Transverse colon (tissue), 4 donors: ENCODE measurements around the gene PGLYRP2. TPM values are rescaled to one million over a fixed set of nuclear protein-coding genes. Genes with fewer than 3 reads are reported as not detected.

ENCODE experiments used
- DNase-seq: peaks from one replicate; pipeline ENCODE4 v3.0.0-alpha.2; 2019
- H3K27ac ChIP-seq, 4 donors: fragments of 200-600 bp; sonication (generic); 2 replicates each; pipeline ENCODE4 v1.5.1; 2016 to 2018; ENCODE audit warnings: inconsistent platforms in 4 of 4
- H3K27me3 ChIP-seq: fragments of 200-600 bp; sonication (generic); 2 replicates; pipeline ENCODE4 v1.5.1; 2017; ENCODE audit warnings: inconsistent platforms
- H3K36me3 ChIP-seq, 4 donors: fragments of 200-600 bp; sonication (generic); 2 replicates each; pipeline ENCODE4 v1.5.1; 2017 to 2019; ENCODE audit warnings: inconsistent platforms in 4 of 4
- H3K4me1 ChIP-seq, 4 donors: fragments of 200-600 bp; sonication (generic); 2 replicates each; pipeline ENCODE4 v1.5.1; 2017 to 2020; ENCODE audit warnings: inconsistent platforms in 4 of 4
- H3K4me3 ChIP-seq, 4 donors: fragments of 200-600 bp; sonication (generic); 1 replicate in 1 of 4; 2 replicates in 3 of 4; pipeline versions ENCODE4 v1.5.1 to v1.6.1; 2017 to 2019; ENCODE audit warnings: inconsistent platforms in 4 of 4
- H3K9me3 ChIP-seq, 2 donors: fragments of 200-600 bp; sonication (generic); 2 replicates each; pipeline ENCODE4 v1.5.1; 2017 to 2019; ENCODE audit warnings: inconsistent platforms in 2 of 2
- EP300 ChIP-seq: sonication (generic); formaldehyde crosslinking; IDR thresholded peaks from one replicate; pipeline ENCODE4 v1.6.1; 2017; ENCODE audit warnings: antibody characterized with exemption, low read depth
- POLR2A ChIP-seq: fragments of 450-650 bp; IDR thresholded peaks from one replicate; pipeline ENCODE4 v1.6.1; 2016; ENCODE audit warnings: antibody characterized with exemption, mild to moderate bottlenecking, moderate library complexity
- POLR2AphosphoS5 ChIP-seq, 3 donors: sonication (generic); formaldehyde crosslinking; IDR thresholded peaks; one replicate each; pipeline ENCODE4 v1.6.1; 2016; ENCODE audit warnings: antibody characterized with exemption in 3 of 3
- WGBS, 2 donors: methylation state at CpG; one replicate each; pipeline ENCODE4 v1.1.5; 2018; ENCODE audit warnings: low coverage in 1 of 2; 5-methylcytosine and 5-hydroxymethylcytosine counted together
- in situ Hi-C, 4 donors: fragments of 200-750 bp; cut with MboI; loops; one replicate each; pipeline versions ENCODE4 v1.15.0 to v1.15.1; 2017; ENCODE audit warnings: low sequenced_read_pairs in 3 of 4, low pct_ligation_motif_present in 1 of 4, low pct_unique_long_range_greater_than_20kb in 1 of 4
- intact Hi-C: fragments of 100-400 bp; cut with DNase I; formaldehyde crosslinking; loops from one replicate; pipeline ENCODE4 v1.15.1; 2023; ENCODE audit warnings: low total_unique reads
- total RNA-seq, 4 donors: library from RNA; depleted of rRNA; stranded (reverse); fragments of >200 nt; gene quantifications; one replicate each; pipeline ENCODE4 v1.1.0, GENCODE V29; 2016
- TF ChIP-seq, protein P1 (sequence below), 5 experiments: fragments of 200-600 bp in 3 of 5; fragments of 450-650 bp in 2 of 5; sonication (generic) in 3 of 5; IDR thresholded peaks; 1 replicate in 2 of 5; 2 replicates in 3 of 5; pipeline ENCODE4 v1.5.1; 2016 to 2017; ENCODE audit warnings: antibody characterized with exemption in 5 of 5, inconsistent platforms in 3 of 5, mild to moderate bottlenecking in 2 of 5, moderate library complexity in 1 of 5

Gene PGLYRP2
- total RNA-seq, 4 donors from 2014 or later = not detected

DNA sequence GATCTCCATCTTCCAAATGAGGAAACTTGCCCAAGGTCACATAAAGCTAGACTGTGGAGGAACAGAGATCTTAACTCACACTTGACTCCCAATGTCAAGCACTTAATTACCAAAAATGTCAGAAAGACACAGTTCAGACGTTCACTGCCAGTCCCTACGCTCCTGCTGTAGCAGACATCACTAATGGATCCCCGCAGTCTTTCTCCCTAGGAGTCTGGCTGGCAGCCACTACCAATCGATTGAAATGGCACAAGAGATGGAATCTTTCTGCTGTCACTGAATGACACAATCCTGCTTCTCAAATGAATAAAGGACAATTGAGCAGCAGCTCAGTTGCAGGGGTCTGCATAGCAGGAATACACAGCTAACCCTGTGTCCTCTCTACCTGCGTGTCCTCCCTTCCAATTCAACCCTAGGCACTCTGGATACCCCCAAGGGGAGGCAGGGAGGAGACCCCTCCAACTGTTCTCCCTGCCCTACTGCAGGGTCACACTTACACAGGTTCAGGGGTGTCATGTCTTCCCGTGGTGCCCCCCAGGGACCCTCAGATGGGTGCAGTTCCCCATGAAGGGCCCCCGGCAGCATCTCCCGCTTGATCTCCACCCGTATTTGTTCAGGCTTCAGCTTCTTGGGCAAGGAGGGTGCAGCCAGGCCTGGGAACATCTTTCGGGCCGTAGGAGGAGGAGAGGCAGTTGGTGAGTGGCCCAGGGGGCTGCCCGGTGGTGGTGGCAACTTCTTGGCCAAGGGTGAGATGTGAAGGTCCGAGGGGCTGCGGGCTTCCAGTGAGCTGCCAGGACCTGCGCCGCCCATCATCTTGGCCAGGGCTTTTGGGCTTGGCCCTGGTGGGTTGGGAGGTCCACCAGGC is 52.6 kb downstream of the PGLYRP2 start:
- H3K4me3 ChIP-seq = no peak overlapping the region
- intact Hi-C loops = no loop called here
- DNase-seq = no peak
- H3K4me1 ChIP-seq = peaks cover 14 to 23% (median 16%) of the 10 kb centered on the region in 4 donors
- no peaks in the 10 kb centered on the region for H3K9me3 ChIP-seq
- in situ Hi-C loops = loop anchor here in 3 of 4 donors (10.0 to 25.0 kb wide), 2 partner anchors 128 to 164 kb away; no protein-coding TSS in a partner anchor
- no peak overlapping the region for H3K27ac ChIP-seq
- H3K27me3 ChIP-seq = no peaks in the 10 kb centered on the region
- no peak for TF ChIP-seq POLR2A
- TF ChIP-seq, protein P1, sequence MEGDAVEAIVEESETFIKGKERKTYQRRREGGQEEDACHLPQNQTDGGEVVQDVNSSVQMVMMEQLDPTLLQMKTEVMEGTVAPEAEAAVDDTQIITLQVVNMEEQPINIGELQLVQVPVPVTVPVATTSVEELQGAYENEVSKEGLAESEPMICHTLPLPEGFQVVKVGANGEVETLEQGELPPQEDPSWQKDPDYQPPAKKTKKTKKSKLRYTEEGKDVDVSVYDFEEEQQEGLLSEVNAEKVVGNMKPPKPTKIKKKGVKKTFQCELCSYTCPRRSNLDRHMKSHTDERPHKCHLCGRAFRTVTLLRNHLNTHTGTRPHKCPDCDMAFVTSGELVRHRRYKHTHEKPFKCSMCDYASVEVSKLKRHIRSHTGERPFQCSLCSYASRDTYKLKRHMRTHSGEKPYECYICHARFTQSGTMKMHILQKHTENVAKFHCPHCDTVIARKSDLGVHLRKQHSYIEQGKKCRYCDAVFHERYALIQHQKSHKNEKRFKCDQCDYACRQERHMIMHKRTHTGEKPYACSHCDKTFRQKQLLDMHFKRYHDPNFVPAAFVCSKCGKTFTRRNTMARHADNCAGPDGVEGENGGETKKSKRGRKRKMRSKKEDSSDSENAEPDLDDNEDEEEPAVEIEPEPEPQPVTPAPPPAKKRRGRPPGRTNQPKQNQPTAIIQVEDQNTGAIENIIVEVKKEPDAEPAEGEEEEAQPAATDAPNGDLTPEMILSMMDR (IDR thresholded peaks at IDR 0.05) = no peak
- no peak for TF ChIP-seq POLR2AphosphoS5 (IDR thresholded peaks at IDR 0.05)
- no peak for TF ChIP-seq EP300
- 78 to 90% methylated on average over 3 to 16 of the region's 16 CpGs for WGBS, 2 donors
- H3K36me3 ChIP-seq = peaks cover 0 to 38% (median 23%) of the 10 kb centered on the region in 4 donors

DNA sequence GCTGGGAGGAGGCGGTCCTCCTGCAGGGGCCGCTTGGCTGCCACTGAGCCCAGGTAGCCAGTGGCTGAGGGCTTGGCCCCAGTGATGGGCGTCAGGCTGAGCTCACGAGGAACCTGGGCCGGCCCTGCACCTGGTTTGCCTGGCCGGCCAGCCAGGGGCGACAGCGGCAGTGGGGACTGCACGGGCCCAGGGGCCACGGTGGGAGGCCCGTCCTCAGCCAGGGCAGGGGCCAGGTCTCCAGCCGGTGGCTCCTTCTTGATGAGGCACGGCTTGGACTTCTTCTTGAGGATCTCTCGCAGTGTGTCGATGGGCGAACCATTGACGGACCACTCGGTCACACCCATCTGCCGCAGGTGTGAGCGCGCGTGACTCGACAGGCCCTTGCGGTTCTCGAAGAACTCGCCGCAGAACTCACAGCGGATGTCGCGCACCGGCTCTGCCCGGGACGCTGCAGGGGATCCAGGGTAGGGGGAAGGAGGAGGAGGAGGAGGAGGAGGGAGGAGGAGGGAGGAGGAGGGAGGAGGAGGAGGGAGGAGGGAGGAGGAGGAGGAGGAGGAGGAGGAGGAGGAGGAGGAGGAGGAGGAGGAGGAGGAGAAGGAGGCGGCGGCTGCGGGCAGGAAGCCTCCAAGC is 53.9 kb downstream of the PGLYRP2 start:
- in situ Hi-C loops (loop anchor here in 3 of 4 donors (10.0 to 25.0 kb wide), 2 partner anchors 129 to 163 kb away; no protein-coding TSS in a partner anchor), intact Hi-C loops (no loop called here)
- Histone ChIP-seq H3K4me1 (peaks cover 1 to 11% (median 4%) of the 10 kb centered on the region in 4 donors), H3K36me3 (peaks cover 0 to 38% (median 23%) of the 10 kb centered on the region in 4 donors), H3K9me3 (no peaks in the 10 kb centered on the region), H3K27ac (no peak overlapping the region), H3K4me3 (no peak overlapping the region), H3K27me3 (no peaks in the 10 kb centered on the region)
- DNase-seq = no peak
- 95 to 100% methylated on average over 2 to 35 of the region's 36 CpGs for WGBS, 2 donors
- TF ChIP-seq POLR2A (no peak), POLR2AphosphoS5 (IDR thresholded peaks at IDR 0.05) (no peak), EP300 (no peak)
- TF ChIP-seq, protein P1 (IDR thresholded peaks at IDR 0.05) = no peak

DNA sequence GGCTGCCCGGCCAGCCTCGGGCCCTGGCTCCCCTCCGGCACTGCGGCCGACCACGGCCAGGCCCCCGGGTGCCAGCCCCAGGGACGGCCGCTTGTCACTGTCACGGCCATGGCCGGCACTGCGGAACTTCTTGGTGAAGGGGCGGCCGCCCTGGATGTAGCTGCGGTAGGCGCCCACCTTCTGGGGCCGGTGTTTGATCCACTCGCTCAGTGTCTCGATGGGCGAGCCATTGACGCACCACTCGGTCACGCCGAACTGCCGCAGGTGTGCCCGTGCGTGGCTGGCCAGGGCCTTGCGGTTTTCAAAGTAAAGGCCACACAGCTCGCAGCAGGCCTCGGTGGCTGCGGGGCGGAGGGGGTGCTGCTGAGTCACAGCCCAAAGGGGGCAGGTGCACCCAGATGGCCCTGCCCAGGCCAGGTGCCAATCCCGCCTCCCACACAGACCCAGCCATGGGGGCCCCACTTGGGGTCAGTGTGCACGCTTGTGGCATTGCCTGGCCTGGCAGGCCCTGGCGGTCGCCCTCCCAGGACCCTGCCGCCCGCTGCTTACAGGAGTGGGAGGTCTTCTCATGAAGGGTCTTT is 54.5 kb downstream of the PGLYRP2 start:
- intact Hi-C loops = no loop called here
- no peak overlapping the region for H3K4me3 ChIP-seq
- H3K36me3 ChIP-seq = peaks cover 0 to 38% (median 23%) of the 10 kb centered on the region in 4 donors
- no peaks in the 10 kb centered on the region for H3K9me3 ChIP-seq
- 100% methylated on average over 9 of the region's 38 CpGs; no CpG with 5 or more reads in 1 of the 2 donors for WGBS, 2 donors
- no peak for DNase-seq
- H3K4me1 ChIP-seq = peaks cover 0 to 8% (median 0%) of the 10 kb centered on the region in 4 donors
- no peaks in the 10 kb centered on the region for H3K27me3 ChIP-seq
- in situ Hi-C loops = loop anchor here in 3 of 4 donors (10.0 to 25.0 kb wide), 2 partner anchors 130 to 162 kb away; no protein-coding TSS in a partner anchor
- TF ChIP-seq, protein P1 (IDR thresholded peaks at IDR 0.05) = no peak
- TF ChIP-seq POLR2A (no peak), POLR2AphosphoS5 (IDR thresholded peaks at IDR 0.05) (no peak), EP300 (no peak)
- no peak overlapping the region for H3K27ac ChIP-seq

DNA sequence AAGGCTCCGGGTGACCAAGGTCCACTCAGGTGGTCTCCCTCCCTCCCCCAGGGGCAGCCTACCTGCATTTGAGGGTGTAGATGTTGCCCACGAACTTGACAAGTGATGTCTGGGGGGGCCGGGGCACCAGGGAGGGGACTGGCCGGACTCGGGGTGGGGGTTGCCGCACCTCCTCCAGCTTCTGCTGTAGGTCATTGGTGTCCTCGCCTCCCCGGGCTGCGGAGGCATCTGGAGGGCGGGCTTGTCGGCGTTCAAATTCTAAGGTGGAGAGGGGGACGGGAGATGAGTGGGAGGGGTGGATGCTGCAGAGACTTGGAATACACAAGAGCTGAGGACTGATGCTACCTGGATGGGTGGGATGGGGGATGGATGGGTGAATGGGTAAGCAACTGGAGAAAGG is 55.2 kb downstream of the PGLYRP2 start:
- no peak for DNase-seq
- Histone ChIP-seq H3K27me3 (no peaks in the 10 kb centered on the region), H3K27ac (no peak overlapping the region), H3K4me1 (peaks cover 0 to 14% (median 4%) of the 10 kb centered on the region in 4 donors), H3K4me3 (no peak overlapping the region), H3K36me3 (peaks cover 0 to 37% (median 22%) of the 10 kb centered on the region in 4 donors), H3K9me3 (no peaks in the 10 kb centered on the region)
- intact Hi-C loops = no loop called here
- in situ Hi-C loops = loop anchor here in 2 of 4 donors (10.0 kb wide), 1 partner anchor 131 kb away; no protein-coding TSS in a partner anchor
- TF ChIP-seq POLR2AphosphoS5 (IDR thresholded peaks at IDR 0.05) = no peak
- no peak for TF ChIP-seq EP300
- TF ChIP-seq, protein P1 (IDR thresholded peaks at IDR 0.05) = no peak
- TF ChIP-seq POLR2A = no peak
- whole genome bisulfite sequencing, 2 donors = 94 to 100% methylated on average over 1 to 13 of the region's 13 CpGs
